A673 (cell line): Measurements from ENCODE around the gene MCCD1. TPM values are rescaled to one million over a fixed set of nuclear protein-coding genes. Genes with fewer than 3 reads are reported as not detected.

Source experiments
- BruUV-seq: library from RNA; stranded (reverse); fragments of 400-500 nt; replicated peaks from 2 replicates; lab custom pipeline; 2021; lab: Mats Ljungman, UMichigan
- CTCF ChIA-PET: fragments of 300-600 bp; sonication (Branson Sonifier 250); formaldehyde crosslinking; loops from one replicate; lab custom pipeline; 2022; ENCODE audit warnings: antibody characterized with exemption; lab: Charles Lee
- POLR2A ChIA-PET: fragments of 300-600 bp; sonication (Branson Sonifier 250); formaldehyde crosslinking; loops from one replicate; lab custom pipeline; 2022; ENCODE audit warnings: antibody characterized with exemption; ENCODE audit not compliant: low non-redundant PET; lab: Charles Lee
- DNase-seq: peaks from one replicate; pipeline ENCODE4 v3.0.0-alpha.2; 2015; ENCODE audit warnings: low spot score
- H3K27ac ChIP-seq: fragments of 200-600 bp; sonication (generic); 2 replicates; pipeline ENCODE4 v1.5.1; 2016; ENCODE audit warnings: mixed run types, low read depth, mild to moderate bottlenecking, mixed read lengths, antibody characterized with exemption, low read length; ENCODE audit not compliant: poor library complexity, severe bottlenecking
- H3K27me3 ChIP-seq: fragments of 200-600 bp; sonication (generic); replicated peaks from 2 replicates; pipeline ENCODE4 v1.6.1; 2017; ENCODE audit warnings: mixed run types, low read depth, mild to moderate bottlenecking, mixed read lengths, antibody characterized with exemption, low read length; ENCODE audit not compliant: insufficient read depth, poor library complexity
- H3K36me3 ChIP-seq: fragments of 200-600 bp; sonication (generic); 2 replicates; pipeline ENCODE4 v1.6.1; 2016; ENCODE audit warnings: mixed run types, mild to moderate bottlenecking, mixed read lengths, antibody characterized with exemption, low read length; ENCODE audit not compliant: insufficient read depth, poor library complexity, severe bottlenecking
- H3K4me1 ChIP-seq: fragments of 200-600 bp; sonication (generic); 2 replicates; pipeline ENCODE4 v1.6.1; 2017; ENCODE audit warnings: mixed run types, mild to moderate bottlenecking, mixed read lengths, antibody characterized with exemption, low read length; ENCODE audit not compliant: insufficient read depth, poor library complexity, severe bottlenecking
- H3K4me3 ChIP-seq: fragments of 200-600 bp; sonication (generic); 2 replicates; pipeline ENCODE4 v1.5.1; 2016; ENCODE audit warnings: low read depth, mixed run types, mild to moderate bottlenecking, mixed read lengths, low read length; ENCODE audit not compliant: poor library complexity, severe bottlenecking
- H3K9me3 ChIP-seq: fragments of 200-600 bp; sonication (generic); 2 replicates; pipeline ENCODE4 v1.6.1; 2016; ENCODE audit warnings: mixed run types, low read depth, mild to moderate bottlenecking, mixed read lengths, antibody characterized with exemption, low read length; ENCODE audit not compliant: poor library complexity, severe bottlenecking
- EZH2 ChIP-seq: fragments of 200-600 bp; sonication (generic); IDR thresholded peaks from 2 replicates; pipeline ENCODE4 v1.6.1; 2017; ENCODE audit warnings: borderline replicate concordance, low read depth, mild to moderate bottlenecking, mixed read lengths, antibody characterized with exemption, low read length; ENCODE audit not compliant: poor library complexity, severe bottlenecking
- intact Hi-C: fragments of 100-400 bp; cut with micrococcal nuclease; formaldehyde crosslinking; loops from one replicate; pipeline ENCODE4 v1.10.0; 2022; ENCODE audit not compliant: unreplicated experiment
- total RNA-seq: library from RNA; stranded (reverse); gene quantifications from 2 replicates; pipeline ENCODE4 v1.2.3, GENCODE V29; 2021
- TF ChIP-seq, protein P1 (sequence below): fragments of 300-800, 200-600 bp; sonication (generic); conservative IDR thresholded peaks from 2 replicates; pipeline ENCODE4 v1.5.1; 2017; ENCODE audit warnings: low read depth, mild to moderate bottlenecking, antibody characterized with exemption, low read length, moderate library complexity, mixed read lengths

MCCD1 gene
- total RNA-seq, 1 experiment from 2014 or later = not detected

DNA sequence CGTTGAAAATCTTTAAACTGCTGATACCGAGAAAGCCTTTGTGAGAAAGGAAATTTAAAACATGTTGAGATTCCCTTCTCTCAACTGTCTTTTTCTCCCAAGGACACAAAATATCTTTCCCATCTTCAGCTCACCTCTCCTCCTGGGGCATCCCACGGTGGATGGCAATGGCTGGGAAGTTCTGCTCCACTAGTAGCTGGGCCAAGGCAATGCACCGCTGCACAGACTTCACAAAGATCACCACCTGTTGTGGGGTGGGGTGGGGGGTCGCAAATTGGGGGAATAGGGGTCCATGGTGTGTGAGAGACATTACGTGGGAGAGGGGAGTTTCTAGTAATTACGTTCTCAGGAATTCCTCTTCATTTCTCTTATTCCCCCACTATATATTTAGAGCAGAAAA lies 2.4 kb downstream of the MCCD1 start:
- TF ChIP-seq, protein P1, sequence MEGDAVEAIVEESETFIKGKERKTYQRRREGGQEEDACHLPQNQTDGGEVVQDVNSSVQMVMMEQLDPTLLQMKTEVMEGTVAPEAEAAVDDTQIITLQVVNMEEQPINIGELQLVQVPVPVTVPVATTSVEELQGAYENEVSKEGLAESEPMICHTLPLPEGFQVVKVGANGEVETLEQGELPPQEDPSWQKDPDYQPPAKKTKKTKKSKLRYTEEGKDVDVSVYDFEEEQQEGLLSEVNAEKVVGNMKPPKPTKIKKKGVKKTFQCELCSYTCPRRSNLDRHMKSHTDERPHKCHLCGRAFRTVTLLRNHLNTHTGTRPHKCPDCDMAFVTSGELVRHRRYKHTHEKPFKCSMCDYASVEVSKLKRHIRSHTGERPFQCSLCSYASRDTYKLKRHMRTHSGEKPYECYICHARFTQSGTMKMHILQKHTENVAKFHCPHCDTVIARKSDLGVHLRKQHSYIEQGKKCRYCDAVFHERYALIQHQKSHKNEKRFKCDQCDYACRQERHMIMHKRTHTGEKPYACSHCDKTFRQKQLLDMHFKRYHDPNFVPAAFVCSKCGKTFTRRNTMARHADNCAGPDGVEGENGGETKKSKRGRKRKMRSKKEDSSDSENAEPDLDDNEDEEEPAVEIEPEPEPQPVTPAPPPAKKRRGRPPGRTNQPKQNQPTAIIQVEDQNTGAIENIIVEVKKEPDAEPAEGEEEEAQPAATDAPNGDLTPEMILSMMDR = no peak
- no peak for TF ChIP-seq EZH2
- Histone ChIP-seq H3K36me3 (peaks cover 64% of the 10 kb centered on the region), H3K27me3 (no peaks in the 10 kb centered on the region), H3K27ac (no peak overlapping the region), H3K4me3 (no peak overlapping the region), H3K9me3 (no peaks in the 10 kb centered on the region), H3K4me1 (no peaks in the 10 kb centered on the region)
- CTCF ChIA-PET = no interaction called here
- POLR2A ChIA-PET = interaction anchor here (0.6 to 0.7 kb wide), 2 partner anchors 36 to 53 kb away, joined by 4 to 14 read pairs; no protein-coding TSS in a partner anchor
- intact Hi-C loops = no loop called here
- no peak for DNase-seq
- BruUV-seq = no TSS peak

DNA sequence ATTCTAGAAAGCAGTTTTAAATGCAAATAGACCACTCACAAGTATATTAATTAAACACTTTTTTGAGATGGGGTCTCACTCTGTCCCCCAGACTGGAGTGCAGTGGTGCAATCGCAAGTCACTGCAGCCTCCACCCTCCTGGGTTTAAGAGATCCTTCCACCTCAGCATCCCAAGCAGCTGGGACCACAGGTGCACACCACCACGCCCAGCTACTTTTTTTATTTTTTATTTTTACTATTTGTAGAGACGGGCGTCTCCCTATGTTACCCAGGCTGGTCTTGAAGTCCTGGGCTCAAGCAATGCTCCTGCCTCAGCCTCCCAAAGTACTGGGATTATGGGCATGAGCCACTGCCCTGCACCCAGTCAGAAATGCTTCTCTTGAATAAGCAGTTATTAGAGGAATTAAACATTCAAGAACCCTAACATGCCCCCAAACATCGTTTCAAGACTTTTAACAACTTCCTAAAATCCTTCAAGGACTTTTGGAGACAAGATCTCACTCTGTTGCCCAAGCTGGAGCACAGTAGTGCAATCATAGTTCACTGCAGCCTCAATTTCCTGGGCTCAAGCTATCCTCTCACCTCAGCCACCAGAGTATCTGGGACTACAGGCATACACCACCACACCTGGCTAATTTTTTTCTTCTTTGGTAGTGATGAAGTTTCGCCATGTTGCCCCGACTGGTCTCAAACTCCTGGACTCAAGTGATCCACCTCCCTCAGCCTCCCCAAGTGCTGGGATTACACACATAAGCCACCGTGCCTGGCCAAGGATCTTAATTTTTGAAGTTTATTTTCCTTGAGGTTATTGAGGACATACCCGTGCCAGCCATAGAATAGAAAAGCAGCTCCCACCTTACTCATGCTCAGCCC lies 3.2 kb downstream of the MCCD1 start:
- Histone ChIP-seq H3K36me3 (peaks cover 72% of the 10 kb centered on the region), H3K4me1 (no peaks in the 10 kb centered on the region), H3K27me3 (no peaks in the 10 kb centered on the region), H3K4me3 (no peak overlapping the region), H3K9me3 (no peaks in the 10 kb centered on the region), H3K27ac (no peak overlapping the region)
- TF ChIP-seq EZH2 = no peak
- TF ChIP-seq, protein P1 = no peak
- BruUV-seq = no TSS peak
- ChIA-PET CTCF (no interaction called here), POLR2A (interaction anchor here (0.6 to 0.7 kb wide), 3 partner anchors 35 to 453 kb away, joined by 3 to 14 read pairs (median 4); no protein-coding TSS in a partner anchor)
- no peak for DNase-seq
- intact Hi-C loops = no loop called here

DNA sequence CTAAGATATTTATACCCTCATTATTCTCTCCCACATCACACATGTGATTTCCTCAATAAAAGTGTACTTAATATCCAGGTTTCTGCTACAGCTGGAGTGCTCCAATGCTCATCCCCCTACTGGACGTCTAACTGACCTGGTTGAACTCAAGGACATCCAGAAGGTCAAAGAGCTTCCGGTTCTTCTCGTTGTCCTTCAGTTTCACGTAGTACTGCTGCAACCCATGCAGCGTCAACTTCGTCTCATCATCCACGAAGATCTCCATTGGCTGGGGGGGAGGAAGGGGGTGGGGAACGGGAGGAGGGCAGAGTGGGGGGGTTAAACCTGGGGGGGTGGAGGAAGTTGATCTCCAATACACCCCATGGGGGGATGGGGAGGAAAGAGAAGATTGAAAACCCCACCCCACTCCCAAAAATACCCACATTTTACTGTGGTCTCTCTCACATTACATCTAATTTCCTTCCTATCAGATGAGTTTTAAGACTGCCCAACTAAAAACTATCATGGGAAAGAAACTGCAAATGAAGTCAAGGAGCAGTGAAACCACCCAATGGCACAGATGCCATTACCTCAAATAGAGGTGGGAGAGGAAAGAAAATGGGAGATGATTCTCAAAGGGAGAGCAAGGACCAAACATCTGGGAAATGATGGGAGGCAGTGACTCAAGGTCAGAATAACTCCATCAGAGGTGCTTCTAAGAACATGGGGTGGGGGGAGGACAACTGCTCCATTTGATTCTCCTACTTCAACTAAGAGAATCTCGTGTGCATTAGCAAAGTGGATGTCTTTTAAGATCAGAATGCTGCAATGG lies 4.1 kb downstream of the MCCD1 start:
- H3K36me3 ChIP-seq = peaks cover 81% of the 10 kb centered on the region
- H3K4me3 ChIP-seq = no peak overlapping the region
- DNase-seq = no peak
- H3K27ac ChIP-seq = no peak overlapping the region
- no peak for TF ChIP-seq EZH2
- H3K27me3 ChIP-seq = no peaks in the 10 kb centered on the region
- intact Hi-C loops = no loop called here
- POLR2A ChIA-PET = no interaction called here
- no TSS peak for BruUV-seq
- CTCF ChIA-PET = no interaction called here
- no peaks in the 10 kb centered on the region for H3K4me1 ChIP-seq
- H3K9me3 ChIP-seq = no peaks in the 10 kb centered on the region
